GM12878 (cell line): ENCODE measurements around the gene PLXNA4.

Source experiments
- ATF7 ChIP-seq: fragments of 450-650 bp; IDR thresholded peaks from 2 replicates; pipeline ENCODE4 v1.6.1; 2016; ENCODE audit warnings: low read depth, mild to moderate bottlenecking
- SUZ12 ChIP-seq: fragments of 200-600 bp; sonication (generic); IDR thresholded peaks from one replicate; pipeline ENCODE4 v1.6.1; 2018; ENCODE audit warnings: antibody characterized with exemption, mild to moderate bottlenecking; ENCODE audit not compliant: unreplicated experiment

DNA sequence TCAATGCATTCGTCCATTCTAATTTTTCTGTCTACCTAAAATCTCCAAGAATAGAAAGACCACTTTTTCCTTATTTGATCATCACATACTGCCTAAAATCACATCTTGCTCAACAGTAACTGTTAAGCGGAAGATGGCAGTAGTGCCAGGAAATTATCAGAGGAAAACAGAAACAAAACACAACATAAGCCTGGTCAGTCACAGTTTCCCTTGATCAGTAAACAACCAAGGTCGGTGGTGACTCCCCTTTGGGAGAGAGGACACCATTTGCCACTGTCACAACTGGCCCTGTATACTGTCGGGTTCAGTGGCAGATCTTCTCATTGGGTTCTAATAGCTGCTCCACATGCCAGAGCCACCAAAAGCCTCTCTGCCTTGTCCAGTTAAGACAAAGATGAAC lies 106.6 kb downstream of the PLXNA4 start:
- TF ChIP-seq ATF7 (no peak), SUZ12 (no peak)
